IMR-90 (cell line): ENCODE data around the gene GABRA4. TPM values are rescaled to one million over a fixed set of nuclear protein-coding genes. Genes with fewer than 3 reads are reported as not detected.

ENCODE experiments used
- ATAC-seq: fragments of 200-7000 bp; cut with Tn5 transposase; 2 replicates; pipeline ENCODE4 v1.9.1; 2020; ENCODE audit warnings: low read depth, mild to moderate bottlenecking, moderate library complexity
- BruUV-seq: library from RNA; stranded (reverse); fragments of 400-500 nt; replicated peaks from 2 replicates; lab custom pipeline; 2021; lab: Mats Ljungman, UMichigan
- CTCF ChIA-PET: fragments of 300-600 bp; formaldehyde crosslinking; extraction: SDS; loops from one replicate; lab custom pipeline; 2021; ENCODE audit warnings: antibody characterized with exemption; lab: Yijun Ruan, JAX
- POLR2A ChIA-PET: fragments of 300-600 bp; sonication (Branson Sonifier 250); formaldehyde crosslinking; loops from one replicate; lab custom pipeline; 2022; ENCODE audit warnings: antibody characterized with exemption; ENCODE audit not compliant: unreplicated experiment; lab: Charles Lee
- DNase-seq: peaks from one replicate; pipeline ENCODE4 v3.0.0; 2013
- H2AFZ ChIP-seq: replicated peaks from 2 replicates; pipeline ENCODE3; 2013; ENCODE audit warnings: low read length, mild to moderate bottlenecking; ENCODE audit not compliant: poor library complexity
- H2AK5ac ChIP-seq: 2 replicates; pipeline ENCODE4 v1.6.1; 2013; ENCODE audit warnings: low read depth, low read length, inconsistent platforms
- H2AK9ac ChIP-seq: replicated peaks from 2 replicates; pipeline ENCODE3; 2013; ENCODE audit warnings: mild to moderate bottlenecking, low read depth, low read length, moderate library complexity; ENCODE audit not compliant: poor library complexity
- H2BK120ac ChIP-seq: 2 replicates; pipeline ENCODE4 v1.6.1; 2013; ENCODE audit warnings: low read depth, low read length, inconsistent platforms
- H2BK15ac ChIP-seq: 3 replicates; pipeline ENCODE4 v1.6.1; 2013; ENCODE audit warnings: low read depth, low read length, inconsistent platforms
- H2BK20ac ChIP-seq: 2 replicates; pipeline ENCODE4 v1.6.1; 2013; ENCODE audit warnings: low read depth, mild to moderate bottlenecking, inconsistent platforms, low read length, moderate library complexity
- H2BK5ac ChIP-seq: 2 replicates; pipeline ENCODE4 v1.6.1; 2013; ENCODE audit warnings: mild to moderate bottlenecking, low read depth, low read length, inconsistent platforms; ENCODE audit not compliant: poor library complexity, severe bottlenecking
- H3K14ac ChIP-seq: replicated peaks from 2 replicates; pipeline ENCODE4 v1.6.1; 2013; ENCODE audit warnings: low read depth, low read length, inconsistent platforms
- H3K18ac ChIP-seq: 2 replicates; pipeline ENCODE4 v1.6.1; 2013; ENCODE audit warnings: low read depth, low read length, control low read depth
- H3K23ac ChIP-seq: 2 replicates; pipeline ENCODE4 v1.6.1; 2013; ENCODE audit warnings: low read depth, low read length, inconsistent platforms
- H3K27ac ChIP-seq: 2 replicates; pipeline ENCODE4 v1.5.1; 2013; ENCODE audit warnings: mild to moderate bottlenecking, control low read depth, low read length; ENCODE audit not compliant: insufficient read depth
- H3K27me3 ChIP-seq: 2 replicates; pipeline ENCODE4 v1.6.1; 2013; ENCODE audit warnings: low read length; ENCODE audit not compliant: control insufficient read depth, insufficient read depth
- H3K36me3 ChIP-seq: 2 replicates; pipeline ENCODE4 v1.6.1; 2013; ENCODE audit warnings: low read length, mixed read lengths; ENCODE audit not compliant: control insufficient read depth, insufficient read depth
- H3K4ac ChIP-seq: 2 replicates; pipeline ENCODE4 v1.6.1; 2013; ENCODE audit warnings: low read depth, low read length, inconsistent platforms
- H3K4me1 ChIP-seq: 2 replicates; pipeline ENCODE4 v1.6.1; 2013; ENCODE audit warnings: low read length, mixed read lengths; ENCODE audit not compliant: control insufficient read depth, insufficient read depth
- H3K4me2 ChIP-seq: 2 replicates; pipeline ENCODE4 v1.6.1; 2013; ENCODE audit warnings: low read depth, mild to moderate bottlenecking, control low read depth, low read length, moderate library complexity
- H3K4me3 ChIP-seq: 2 replicates; pipeline ENCODE4 v1.5.1; 2013; ENCODE audit warnings: low read depth, mild to moderate bottlenecking, control low read depth, low read length, moderate library complexity; ENCODE audit not compliant: insufficient read depth
- H3K56ac ChIP-seq: 2 replicates; pipeline ENCODE4 v1.6.1; 2013; ENCODE audit warnings: low read length, inconsistent platforms; ENCODE audit not compliant: insufficient read depth; ENCODE audit errors: extremely low read depth
- H3K79me1 ChIP-seq, 2 experiments: 2 replicates each; pipeline ENCODE4 v1.6.1; 2013; ENCODE audit warnings: low read length in 2 of 2, inconsistent platforms in 1 of 2, low read depth in 1 of 2
- H3K9ac ChIP-seq: 2 replicates; pipeline ENCODE4 v1.6.1; 2013; ENCODE audit warnings: low read depth, low read length, control low read depth
- H3K9me1 ChIP-seq: 2 replicates; pipeline ENCODE4 v1.6.1; 2013; ENCODE audit warnings: low read length, inconsistent platforms; ENCODE audit not compliant: insufficient read depth
- H3K9me3 ChIP-seq: 2 replicates; pipeline ENCODE4 v1.6.1; 2013; ENCODE audit warnings: low read length; ENCODE audit not compliant: control insufficient read depth, insufficient read depth
- H4K20me1 ChIP-seq: 2 replicates; pipeline ENCODE4 v1.6.1; 2013; ENCODE audit warnings: low read length, inconsistent platforms; ENCODE audit not compliant: insufficient read depth
- H4K5ac ChIP-seq: 2 replicates; pipeline ENCODE4 v1.6.1; 2013; ENCODE audit warnings: mild to moderate bottlenecking, low read depth, low read length, control low read depth
- H4K8ac ChIP-seq, 2 experiments: 2 replicates each; pipeline ENCODE4 v1.6.1; 2013; ENCODE audit warnings: low read depth in 2 of 2, low read length in 2 of 2, control low read depth in 1 of 2, inconsistent platforms in 1 of 2
- H4K91ac ChIP-seq: 2 replicates; pipeline ENCODE4 v1.6.1; 2013; ENCODE audit warnings: low read depth, low read length, inconsistent platforms; ENCODE audit not compliant: insufficient read depth
- CEBPB ChIP-seq: IDR thresholded peaks from 2 replicates; pipeline ENCODE4 v1.6.1; 2012; ENCODE audit warnings: low read depth, low read length, improper control_type of control experiment
- CTCF ChIP-seq: conservative IDR thresholded peaks from 2 replicates; pipeline ENCODE4 v1.5.1; 2012; ENCODE audit warnings: mild to moderate bottlenecking, low read depth, low read length, improper control_type of control experiment
- FOS ChIP-seq: fragments of 150-350 bp; IDR thresholded peaks from 2 replicates; pipeline ENCODE4 v1.6.1; 2016; ENCODE audit warnings: low read depth, low read length
- MAZ ChIP-seq: IDR thresholded peaks from 2 replicates; pipeline ENCODE4 v1.6.1; 2012; ENCODE audit warnings: low read depth, mild to moderate bottlenecking, low read length, improper control_type of control experiment, moderate library complexity, borderline replicate concordance
- MXI1 ChIP-seq: IDR thresholded peaks from 2 replicates; pipeline ENCODE4 v1.6.1; 2012; ENCODE audit warnings: low read depth, mild to moderate bottlenecking, low read length, moderate library complexity, borderline replicate concordance
- POLR2A ChIP-seq: IDR thresholded peaks from 2 replicates; pipeline ENCODE4 v1.6.1; 2012; ENCODE audit warnings: mild to moderate bottlenecking, low read depth, low read length
- dilution Hi-C: fragments of 300-500 bp; cut with HindIII; formaldehyde crosslinking; loops from one replicate; pipeline ENCODE4 v1.14.3; 2018; ENCODE audit warnings: low sequenced_read_pairs; ENCODE audit not compliant: unreplicated experiment
- in situ Hi-C: fragments of 300-500 bp; cut with MboI; formaldehyde crosslinking; loops from 3 replicates; pipeline ENCODE4 v1.14.3; 2019; ENCODE audit warnings: low sequenced_read_pairs, inconsistent platforms, mixed read lengths
- intact Hi-C: fragments of 100-400 bp; cut with micrococcal nuclease; formaldehyde crosslinking; loops from 2 replicates; pipeline ENCODE4 v1.10.0; 2022
- polyA plus RNA-seq, 3 experiments: library from polyadenylated mRNA; depleted of rRNA; stranded (reverse); fragments of >200 nt; gene quantifications; 2 replicates each; pipeline ENCODE4 v1.2.3, GENCODE V29; 2012; ENCODE audit warnings: low replicate concordance in 1 of 3
- total RNA-seq: library from RNA; depleted of rRNA; stranded (reverse); fragments of >200 nt; gene quantifications from 2 replicates; pipeline ENCODE4 v1.2.3, GENCODE V29; 2012

Gene GABRA4
- total and polyA plus RNA-seq, 2 of the 4 experiments (the other 2 are of a cell fraction): 1.1 to 1.8 TPM

- no peak overlapping the region for H2BK15ac ChIP-seq
- in situ Hi-C loops (no loop called here), dilution Hi-C loops (no loop called here), intact Hi-C loops (loop anchor here (5.0 kb wide), 1 partner anchor 48 kb away; no protein-coding TSS in a partner anchor)
- no peaks in the 10 kb centered on the region for H3K79me1 ChIP-seq
- no peak overlapping the region for H3K56ac ChIP-seq
- H2AK9ac ChIP-seq: no peak overlapping the region
- H3K4me3 ChIP-seq: no peak overlapping the region
- no peak overlapping the region for H4K8ac ChIP-seq
- no peak overlapping the region for H3K27ac ChIP-seq
- no peak overlapping the region for H3K14ac ChIP-seq
- peaks cover 6% of the 10 kb centered on the region for H3K4me1 ChIP-seq
- H2AFZ ChIP-seq: no peak overlapping the region
- H3K4ac ChIP-seq: no peak overlapping the region
- no peak overlapping the region for H3K9ac ChIP-seq
- TF ChIP-seq CTCF: no peak
- no peak for TF ChIP-seq MAZ
- no peak for TF ChIP-seq CEBPB
- TF ChIP-seq POLR2A: no peak
- TF ChIP-seq FOS: no peak
- no peak for TF ChIP-seq MXI1
- H4K20me1 ChIP-seq: no peaks in the 10 kb centered on the region
- no peak overlapping the region for H4K5ac ChIP-seq
- BruUV-seq: no TSS peak
- no peak overlapping the region for H2BK120ac ChIP-seq
- no peak for DNase-seq
- H3K9me3 ChIP-seq: no peaks in the 10 kb centered on the region
- H3K9me1 ChIP-seq: no peaks in the 10 kb centered on the region
- H2BK20ac ChIP-seq: no peak overlapping the region
- ATAC-seq: no peak
- ChIA-PET CTCF (interaction anchor here (0.6 kb wide), 1 partner anchor 428 kb away, joined by 3 read pairs; no protein-coding TSS in a partner anchor), POLR2A (interaction anchor here (0.7 kb wide), 1 partner anchor 1742 kb away, joined by 15 read pairs; no protein-coding TSS in a partner anchor)
- H3K36me3 ChIP-seq: no peaks in the 10 kb centered on the region
- H3K4me2 ChIP-seq: no peak overlapping the region
- no peak overlapping the region for H3K18ac ChIP-seq
- H3K27me3 ChIP-seq: no peaks in the 10 kb centered on the region
- H3K23ac ChIP-seq: no peak overlapping the region
- no peak overlapping the region for H4K91ac ChIP-seq
- no peak overlapping the region for H2BK5ac ChIP-seq
- H2AK5ac ChIP-seq: no peak overlapping the region
These were observed 38.7 kb downstream of the GABRA4 start for GRCh38 chr4:46954643-46955042.
